Medulla oblongata (tissue), 1 donor: ENCODE results near the gene TRHDE.

Source experiments
- DNase-seq: peaks from one replicate; pipeline ENCODE4 v3.0.0-alpha.2; 2015; ENCODE audit errors: extremely low spot score

Gene TRHDE

GRCh38 chr12:72444566-72444965 is 172.4 kb downstream of the TRHDE start:
- no peak for DNase-seq

- DNase-seq, result no peak
Measured at GRCh38 chr12:72448089-72448488, 175.9 kb downstream of the TRHDE start.

- DNase-seq, result no peak
Measured at GRCh38 chr12:72448805-72449204, 176.6 kb downstream of the TRHDE start.

- DNase-seq, result no peak
Measured at GRCh38 chr12:72453066-72453465, 180.9 kb downstream of the TRHDE start.

- DNase-seq, result no peak
Measured at GRCh38 chr12:72453550-72453949, 181.4 kb downstream of the TRHDE start.

- DNase-seq, result no peak
Measured at GRCh38 chr12:72464471-72464870, 192.3 kb downstream of the TRHDE start.

GRCh38 chr12:72465155-72465554 is 193.0 kb downstream of the TRHDE start:
- DNase-seq, result no peak

- no peak for DNase-seq
Measured at GRCh38 chr12:72465940-72466630, 193.9 kb downstream of the TRHDE start.

GRCh38 chr12:72467985-72468384 is 195.8 kb downstream of the TRHDE start:
- no peak for DNase-seq

GRCh38 chr12:72468505-72468904 is 196.3 kb downstream of the TRHDE start:
- no peak for DNase-seq

- DNase-seq, result no peak
Measured at GRCh38 chr12:72471806-72472205, 199.6 kb downstream of the TRHDE start.

- no peak for DNase-seq
Measured at GRCh38 chr12:72472350-72472749, 200.2 kb downstream of the TRHDE start.

- no peak for DNase-seq
Measured at GRCh38 chr12:72476301-72476700, 204.1 kb downstream of the TRHDE start.

GRCh38 chr12:72485017-72485701 is 213.0 kb downstream of the TRHDE start:
- DNase-seq, result no peak

- no peak for DNase-seq
Measured at GRCh38 chr12:72491426-72491825, 219.3 kb downstream of the TRHDE start.

GRCh38 chr12:72493407-72493806 is 221.2 kb downstream of the TRHDE start:
- no peak for DNase-seq

GRCh38 chr12:72498354-72498753 is 226.2 kb downstream of the TRHDE start:
- DNase-seq, result no peak

GRCh38 chr12:72499244-72499643 is 227.1 kb downstream of the TRHDE start:
- no peak for DNase-seq

GRCh38 chr12:72502546-72502945 is 230.4 kb downstream of the TRHDE start:
- DNase-seq, result no peak

GRCh38 chr12:72505227-72505626 is 233.1 kb downstream of the TRHDE start:
- DNase-seq, result no peak

GRCh38 chr12:72509891-72510290 is 237.7 kb downstream of the TRHDE start:
- no peak for DNase-seq

- no peak for DNase-seq
Measured at GRCh38 chr12:72510772-72511171, 238.6 kb downstream of the TRHDE start.

GRCh38 chr12:72511498-72511897 is 239.3 kb downstream of the TRHDE start:
- DNase-seq, result no peak

- no peak for DNase-seq
Measured at GRCh38 chr12:72511906-72512305, 239.7 kb downstream of the TRHDE start.
